COLO829 (cell line): ENCODE data around the gene PSAP.

ENCODE experiments used
- DNase-seq: peaks from one replicate; pipeline ENCODE4 v3.0.0; 2012; ENCODE audit warnings: low spot score

The PSAP gene

GRCh38 chr10:71766717-71767419 is 84.2 kb downstream of the PSAP start:
- DNase-seq, result peak; percentile 62
